ENCODE data around the gene TMED5.
"Not testable (repeated sequence)": the region's sequence is repeated elsewhere in the genome, so short reads cannot be mapped to it uniquely, and the experiment has no call there.

Gene TMED5

GRCh38 chr1:93179886-93180722 is at the start of gene TMED5:
Gene TMED5 (minus strand): TSS chr1:93180413. CDS start chr1:93180242, 171 bp downstream.
- peak; percentile 98 for DNase-seq (ENCODE audit: low read depth)

- no peak for DNase-seq (ENCODE audit: low read depth)
Observed at GRCh38 chr1:93223023-93223675, 42.9 kb upstream of the TMED5 start.

- no peak for DNase-seq (ENCODE audit: low read depth)
Observed at GRCh38 chr1:93221913-93222312, 41.7 kb upstream of the TMED5 start.

- DNase-seq (ENCODE audit: low read depth): not testable (repeated sequence)
Observed at GRCh38 chr1:93220716-93221115, 40.5 kb upstream of the TMED5 start.

- no peak for DNase-seq (ENCODE audit: low read depth)
Observed at GRCh38 chr1:93219443-93219842, 39.2 kb upstream of the TMED5 start.

GRCh38 chr1:93215322-93215721 is 35.1 kb upstream of the TMED5 start:
- DNase-seq (ENCODE audit: low read depth): no peak

GRCh38 chr1:93207211-93207610 is 27.0 kb upstream of the TMED5 start:
- DNase-seq (ENCODE audit: low read depth): no peak

- DNase-seq (ENCODE audit: low read depth): no peak
Observed at GRCh38 chr1:93206567-93206954, 26.3 kb upstream of the TMED5 start.

GRCh38 chr1:93205892-93206566 is 25.8 kb upstream of the TMED5 start:
- DNase-seq (ENCODE audit: low read depth): no peak

- no peak for DNase-seq (ENCODE audit: low read depth)
Observed at GRCh38 chr1:93200714-93201113, 20.5 kb upstream of the TMED5 start.

- DNase-seq (ENCODE audit: low read depth): no peak
Observed at GRCh38 chr1:93200086-93200620, 19.9 kb upstream of the TMED5 start.

- DNase-seq (ENCODE audit: low read depth): no peak
Observed at GRCh38 chr1:93199150-93199549, 18.9 kb upstream of the TMED5 start.

GRCh38 chr1:93196591-93196990 is 16.4 kb upstream of the TMED5 start:
- DNase-seq (ENCODE audit: low read depth): no peak

GRCh38 chr1:93194231-93194990 is 14.2 kb upstream of the TMED5 start:
- no peak for DNase-seq (ENCODE audit: low read depth)

GRCh38 chr1:93190432-93190831 is 10.2 kb upstream of the TMED5 start:
- DNase-seq (ENCODE audit: low read depth): no peak

- no peak for DNase-seq (ENCODE audit: low read depth)
Observed at GRCh38 chr1:93186667-93187066, 6.5 kb upstream of the TMED5 start.

GRCh38 chr1:93180723-93181613 is 755 bp upstream of the TMED5 start, which contains the start of gene CCDC18:
Gene CCDC18 (plus strand): TSS chr1:93180724. CDS start chr1:93183362, 2,638 bp downstream.
- DNase-seq (ENCODE audit: low read depth): peak; percentile 4

- DNase-seq (ENCODE audit: low read depth): no peak
Observed at GRCh38 chr1:93178418-93178817, 1.8 kb downstream of the TMED5 start.

GRCh38 chr1:93177991-93178390 is 2.2 kb downstream of the TMED5 start:
- peak; percentile 7 for DNase-seq (ENCODE audit: low read depth)

GRCh38 chr1:93174638-93175037 is 5.6 kb downstream of the TMED5 start:
- not testable (repeated sequence) for DNase-seq (ENCODE audit: low read depth)

- DNase-seq (ENCODE audit: low read depth): no peak
Observed at GRCh38 chr1:93172778-93173177, 7.4 kb downstream of the TMED5 start.

All from GM04504 (cell line).